DMS53 treated with DMSO at 0.1 percent for 48 hours (cell line): ENCODE results near the gene GAGE12D.
"Not testable (repeated sequence)": the region's sequence is repeated elsewhere in the genome, so short reads cannot be mapped to it uniquely, and the experiment has no call there.

Experiments used
- DNase-seq: peaks from one replicate; lab custom pipeline; 2025; ENCODE audit not compliant: unreplicated experiment; lab: John Stamatoyannopoulos, UW

Gene GAGE12D

GRCh38 chrX:49541433-49541832, at the start of gene GAGE12D:
Gene GAGE12D, plus strand, starts transcription at chrX:49541733. Its CDS starts 1,155 bp downstream, at chrX:49542888.
- not testable (repeated sequence) for DNase-seq

GRCh38 chrX:49531877-49532276, 9.7 kb upstream of the GAGE12D start, which contains the start of gene GAGE12C:
Gene GAGE12C, plus strand, starts transcription at chrX:49532177. Its CDS starts 1,155 bp downstream, at chrX:49533332.
- DNase-seq, result not testable (repeated sequence)

GRCh38 chrX:49550989-49551388, 9.5 kb downstream of the GAGE12D start, which contains the start of gene GAGE12E:
Gene GAGE12E, plus strand, starts transcription at chrX:49551289. Its CDS starts 1,155 bp downstream, at chrX:49552444.
- DNase-seq, result not testable (repeated sequence)

- DNase-seq, result not testable (repeated sequence)
Observed at GRCh38 chrX:49560542-49560941, 19.0 kb downstream of the GAGE12D start, which contains the start of gene GAGE12F. Gene GAGE12F, plus strand, starts transcription at chrX:49560842. Its CDS starts 1,155 bp downstream, at chrX:49561997.

- DNase-seq, result not testable (repeated sequence)
Observed at GRCh38 chrX:49568728-49569127, 27.2 kb downstream of the GAGE12D start.

- not testable (repeated sequence) for DNase-seq
Observed at GRCh38 chrX:49569152-49569551, 27.6 kb downstream of the GAGE12D start.

GRCh38 chrX:49570100-49570499, 28.6 kb downstream of the GAGE12D start, which contains the start of gene GAGE12G:
Gene GAGE12G, plus strand, starts transcription at chrX:49570400. Its CDS starts 1,155 bp downstream, at chrX:49571555.
- not testable (repeated sequence) for DNase-seq

- DNase-seq, result not testable (repeated sequence)
Observed at GRCh38 chrX:49579649-49580048, 38.1 kb downstream of the GAGE12D start, which contains the start of gene GAGE12H. Gene GAGE12H, plus strand, starts transcription at chrX:49579949. Its CDS starts 1,155 bp downstream, at chrX:49581104.

GRCh38 chrX:49589196-49589595, 47.7 kb downstream of the GAGE12D start, which contains the start of gene GAGE2A:
Gene GAGE2A, plus strand, starts transcription at chrX:49589496. Its CDS starts 1,155 bp downstream, at chrX:49590651.
- not testable (repeated sequence) for DNase-seq

GRCh38 chrX:49589769-49590478, 48.4 kb downstream of the GAGE12D start:
- DNase-seq, result not testable (repeated sequence)

- DNase-seq, result not testable (repeated sequence)
Observed at GRCh38 chrX:49590488-49590887, 49.0 kb downstream of the GAGE12D start.
